Stimulated activated CD8-positive, alpha-beta memory T cell treated with anti-CD3 and anti-CD28 coated beads, Interleukin-4, amount 100 ng/mL, for 4 hours (primary cell): ENCODE data around the gene LMNTD2.

Experiments
- DNase-seq, 2 donors: peaks; one replicate each; pipeline ENCODE4 v3.0.0-alpha.2; 2020; ENCODE audit warnings: low read depth in 2 of 2, low spot score in 1 of 2

The LMNTD2 gene

DNA sequence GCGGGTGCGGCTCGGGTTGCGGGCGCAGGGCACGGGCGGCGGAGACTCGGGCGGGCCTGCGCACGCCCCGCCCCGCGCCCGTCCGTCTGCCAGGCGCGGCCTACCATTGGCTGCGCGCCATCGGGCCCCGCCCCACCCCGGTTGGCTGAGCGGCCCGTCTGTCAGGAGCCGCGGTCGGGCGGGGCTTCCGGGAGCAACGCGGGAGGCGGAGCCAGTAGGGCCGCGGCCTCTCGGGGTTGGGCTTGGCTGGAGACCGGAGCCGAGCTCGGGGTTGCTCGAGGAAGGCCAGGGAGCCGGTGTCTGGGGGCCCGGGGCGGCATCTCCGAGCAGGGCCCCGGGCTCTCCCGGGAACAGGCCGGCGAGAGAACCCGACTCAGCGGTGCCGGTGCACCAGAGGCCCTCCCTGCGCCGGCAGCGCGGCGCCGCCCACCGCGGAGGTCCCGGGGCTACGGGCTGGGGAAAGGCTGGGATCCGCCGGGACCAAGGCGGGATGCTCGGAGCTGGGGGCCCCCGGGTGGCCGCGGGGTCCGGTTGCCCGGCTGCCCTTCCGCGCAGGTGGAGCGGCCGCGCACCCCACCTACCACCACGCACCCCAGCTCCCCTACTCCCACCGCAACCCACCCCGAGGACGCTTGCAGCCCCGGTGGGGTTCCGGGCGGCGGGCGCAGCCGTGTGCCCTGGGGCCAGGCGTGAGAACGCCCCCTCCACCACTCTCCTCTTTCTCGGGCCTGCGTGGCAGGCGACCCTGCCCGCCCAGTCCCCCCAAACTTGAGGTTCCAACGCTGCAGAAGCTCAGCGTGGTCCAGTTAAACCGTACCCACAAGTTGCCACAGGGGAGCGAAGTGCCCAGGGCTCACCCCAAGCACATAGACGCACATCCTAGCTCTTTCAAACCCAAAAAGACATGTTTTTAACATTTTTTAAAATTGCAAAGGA lies 24.8 kb downstream of the LMNTD2 start, which contains the start of gene HRAS:
Gene HRAS (minus strand): TSS at position 58 of the 936 bp plus-strand sequence.
- peak; percentile 83 to 89 for DNase-seq

DNA sequence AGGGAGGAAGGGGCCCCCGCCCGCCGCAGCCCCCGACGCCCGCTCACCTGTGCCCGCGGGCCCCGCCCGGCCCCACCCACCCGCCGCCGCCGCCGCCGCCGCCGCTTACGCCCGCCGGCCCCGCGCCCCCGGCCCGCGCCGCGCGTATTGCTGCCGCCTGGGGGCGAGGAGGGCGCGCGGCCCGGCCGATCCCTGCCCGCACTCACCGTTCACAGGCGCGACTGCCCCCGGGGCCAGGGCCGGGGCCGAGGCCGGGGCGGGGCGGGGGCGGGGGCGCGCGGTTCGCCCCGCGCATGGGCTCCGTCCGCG lies 25.4 kb downstream of the LMNTD2 start:
- DNase-seq, result no peak

DNA sequence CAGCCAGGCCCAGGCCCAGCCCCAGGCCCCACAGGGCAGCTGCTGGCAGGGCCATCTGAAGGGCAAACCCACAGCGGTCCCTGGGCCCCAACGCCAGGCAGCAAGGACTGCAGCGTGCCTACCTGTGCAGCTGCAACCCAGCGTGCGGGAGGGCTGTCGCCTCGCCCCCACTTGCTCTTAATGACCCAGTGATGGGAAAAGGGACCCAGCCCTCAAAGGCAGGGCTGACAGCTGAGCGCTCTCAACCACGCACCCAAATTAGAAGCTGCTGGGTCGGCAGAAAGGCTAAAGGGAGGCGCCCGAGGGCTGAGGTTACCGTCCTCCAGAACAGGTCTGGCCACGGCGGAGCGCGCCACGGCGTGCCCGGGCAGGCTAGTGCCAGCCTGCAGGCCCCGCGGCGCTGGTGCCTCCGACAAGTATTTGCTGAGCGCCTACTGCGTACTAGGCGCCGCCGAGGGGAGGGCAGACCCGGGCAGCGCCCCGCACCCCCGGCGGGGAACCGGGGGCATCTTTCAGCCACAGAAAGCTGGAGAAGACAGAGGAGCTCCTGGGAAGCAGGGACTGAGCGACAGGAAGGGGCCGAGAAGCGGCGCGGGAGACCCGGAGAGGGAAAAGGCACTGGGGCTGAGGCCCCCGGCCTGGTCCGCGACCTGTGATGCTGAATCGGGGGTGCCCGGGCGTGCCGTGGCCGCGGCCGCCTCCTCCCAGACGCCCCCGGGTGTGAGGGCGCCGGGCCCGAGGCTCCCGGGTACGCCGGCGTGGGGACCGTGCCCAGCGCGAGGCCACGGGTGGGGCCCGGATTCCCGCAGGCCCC lies 25.9 kb downstream of the LMNTD2 start:
- DNase-seq, result no peak

DNA sequence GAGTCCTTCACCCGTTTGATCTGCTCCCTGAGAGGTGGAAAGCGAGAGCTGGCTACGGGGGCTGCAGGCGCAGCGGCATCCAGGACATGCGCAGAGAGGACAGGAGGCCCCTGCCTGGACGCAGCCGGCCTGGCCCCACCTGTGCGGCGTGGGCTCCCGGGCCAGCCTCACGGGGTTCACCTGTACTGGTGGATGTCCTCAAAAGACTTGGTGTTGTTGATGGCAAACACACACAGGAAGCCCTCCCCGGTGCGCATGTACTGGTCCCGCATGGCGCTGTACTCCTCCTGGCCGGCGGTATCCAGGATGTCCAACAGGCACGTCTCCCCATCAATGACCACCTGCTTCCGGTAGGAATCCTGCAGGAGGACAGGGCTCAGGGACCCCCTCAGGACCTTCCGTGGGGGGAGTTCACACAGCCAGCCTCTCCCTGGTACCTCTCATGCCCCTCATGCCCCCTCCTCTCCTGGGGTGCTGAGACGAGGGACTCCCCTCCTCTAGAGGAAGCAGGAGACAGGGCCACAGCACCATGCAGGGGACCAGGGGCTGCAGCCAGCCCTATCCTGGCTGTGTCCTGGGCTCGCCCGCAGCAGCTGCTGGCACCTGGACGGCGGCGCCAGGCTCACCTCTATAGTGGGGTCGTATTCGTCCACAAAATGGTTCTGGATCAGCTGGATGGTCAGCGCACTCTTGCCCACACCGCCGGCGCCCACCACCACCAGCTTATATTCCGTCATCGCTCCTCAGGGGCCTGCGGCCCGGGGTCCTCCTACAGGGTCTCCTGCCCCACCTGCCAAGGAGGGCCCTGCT lies 26.7 kb downstream of the LMNTD2 start:
- no peak for DNase-seq

DNA sequence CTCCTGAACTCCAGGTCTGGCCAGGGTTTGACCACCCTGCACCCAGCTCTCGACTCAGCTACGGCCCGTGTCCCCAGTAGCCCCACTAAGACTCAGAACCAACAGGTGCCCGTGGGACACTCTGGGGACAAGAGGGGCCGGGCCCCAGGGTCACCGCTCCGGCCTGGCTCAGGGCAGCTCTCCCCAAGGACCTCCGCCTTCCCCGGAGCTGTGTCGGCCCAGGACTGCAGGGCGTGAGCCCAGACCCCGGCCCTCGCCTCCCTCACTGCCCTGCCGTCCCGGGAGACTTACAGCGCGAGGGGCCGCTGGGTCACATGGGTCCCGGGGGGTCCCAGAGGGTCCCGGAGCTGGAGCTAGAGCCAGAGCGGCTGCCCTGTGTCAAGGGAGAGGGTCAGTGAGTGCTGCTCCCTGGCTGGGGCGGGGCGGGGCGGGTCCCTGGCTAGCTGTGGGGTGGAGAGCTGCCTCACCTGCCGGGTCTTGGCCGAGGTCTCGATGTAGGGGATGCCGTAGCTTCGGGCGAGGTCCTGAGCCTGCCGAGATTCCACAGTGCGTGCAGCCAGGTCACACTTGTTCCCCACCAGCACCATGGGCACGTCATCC lies 27.5 kb downstream of the LMNTD2 start:
- no peak for DNase-seq

DNA sequence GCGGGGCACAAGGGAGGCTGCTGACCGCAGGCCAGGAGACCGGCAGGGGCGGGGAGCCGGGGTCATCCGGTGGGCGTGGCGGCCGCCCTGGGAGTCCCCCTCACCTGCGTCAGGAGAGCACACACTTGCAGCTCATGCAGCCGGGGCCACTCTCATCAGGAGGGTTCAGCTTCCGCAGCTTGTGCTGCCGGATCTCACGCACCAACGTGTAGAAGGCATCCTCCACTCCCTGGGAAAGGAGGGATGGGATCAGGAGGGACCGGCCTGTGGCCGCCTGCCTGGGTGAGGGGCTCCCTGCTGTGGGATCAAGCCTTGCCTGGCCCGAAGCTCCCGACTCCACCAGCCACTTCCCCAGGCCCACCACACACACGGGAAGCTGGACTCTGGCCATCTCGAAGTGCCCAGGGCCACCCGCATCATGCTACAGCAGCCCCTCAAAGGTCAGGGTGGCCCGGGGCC lies 28.0 kb downstream of the LMNTD2 start:
- DNase-seq, result no peak

DNA sequence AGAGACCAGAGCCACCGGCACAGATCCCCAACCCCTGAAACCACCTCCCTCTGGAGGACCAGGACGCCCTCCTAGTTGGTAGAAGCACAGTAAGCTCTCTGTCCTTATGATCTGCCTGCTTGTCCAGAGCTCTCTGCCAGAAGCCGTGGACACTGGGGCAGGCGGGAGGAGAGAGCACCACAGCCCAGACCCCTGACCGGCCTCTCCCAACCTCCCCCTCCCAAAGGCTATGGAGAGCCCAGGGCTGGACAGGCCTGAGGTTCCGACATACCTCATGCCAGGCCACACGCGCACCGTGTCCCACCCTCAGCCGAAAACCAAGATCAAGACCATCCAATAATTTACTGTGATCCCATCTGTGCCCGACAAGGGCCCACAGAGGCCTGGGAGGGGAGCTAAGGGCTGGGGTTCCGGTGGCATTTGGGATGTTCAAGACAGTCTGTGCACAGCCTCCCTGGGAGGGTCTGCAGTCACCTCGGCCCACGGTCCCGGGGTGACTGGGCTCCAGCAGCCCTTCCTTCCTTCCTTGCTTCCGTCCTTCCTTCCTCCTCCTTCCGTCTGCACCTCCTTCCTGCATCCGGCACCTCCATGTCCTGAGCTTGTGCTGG lies 28.5 kb downstream of the LMNTD2 start:
- DNase-seq, result no peak

DNA sequence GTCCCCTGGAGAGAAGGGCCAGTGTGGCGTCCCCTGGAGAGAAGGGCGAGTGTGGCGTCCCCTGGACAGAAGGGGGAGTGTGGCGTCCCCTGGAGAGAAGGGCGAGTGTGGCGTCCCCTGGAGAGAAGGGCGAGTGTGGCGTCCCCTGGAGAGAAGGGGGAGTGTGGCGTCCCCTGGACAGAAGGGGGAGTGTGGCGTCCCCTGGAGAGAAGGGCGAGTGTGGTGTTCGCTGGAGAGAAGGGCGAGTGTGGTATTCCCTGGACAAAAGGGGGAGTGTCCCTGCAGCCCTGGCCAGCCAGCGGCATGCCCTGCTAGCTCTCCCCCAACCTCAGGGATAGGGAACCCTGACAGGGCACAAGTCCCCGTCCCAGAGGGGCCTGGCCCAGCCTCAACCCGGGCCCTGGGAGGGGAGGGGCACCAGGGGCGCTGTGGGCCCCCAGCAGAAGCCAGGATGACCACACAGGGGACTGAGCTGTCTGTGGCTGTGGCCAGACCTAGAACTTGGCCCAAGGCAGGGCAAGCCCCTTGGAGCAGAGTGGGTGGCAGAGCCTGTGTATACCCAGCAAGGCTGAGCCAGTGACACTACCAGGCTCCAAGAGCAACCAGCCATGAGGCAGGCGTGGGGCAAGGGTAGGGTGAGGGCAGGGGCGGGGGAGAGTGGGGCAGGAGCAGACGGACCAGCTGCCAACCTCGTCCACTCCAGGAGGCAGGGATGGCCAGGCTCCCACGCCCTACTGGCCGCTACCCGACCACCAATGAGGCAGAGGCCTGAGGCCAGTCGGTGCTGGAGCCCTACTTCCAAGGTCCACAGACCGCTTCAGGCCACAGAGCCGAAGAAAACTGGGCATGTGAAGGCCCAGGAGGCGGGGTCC lies 29.3 kb downstream of the LMNTD2 start:
- no peak for DNase-seq

DNA sequence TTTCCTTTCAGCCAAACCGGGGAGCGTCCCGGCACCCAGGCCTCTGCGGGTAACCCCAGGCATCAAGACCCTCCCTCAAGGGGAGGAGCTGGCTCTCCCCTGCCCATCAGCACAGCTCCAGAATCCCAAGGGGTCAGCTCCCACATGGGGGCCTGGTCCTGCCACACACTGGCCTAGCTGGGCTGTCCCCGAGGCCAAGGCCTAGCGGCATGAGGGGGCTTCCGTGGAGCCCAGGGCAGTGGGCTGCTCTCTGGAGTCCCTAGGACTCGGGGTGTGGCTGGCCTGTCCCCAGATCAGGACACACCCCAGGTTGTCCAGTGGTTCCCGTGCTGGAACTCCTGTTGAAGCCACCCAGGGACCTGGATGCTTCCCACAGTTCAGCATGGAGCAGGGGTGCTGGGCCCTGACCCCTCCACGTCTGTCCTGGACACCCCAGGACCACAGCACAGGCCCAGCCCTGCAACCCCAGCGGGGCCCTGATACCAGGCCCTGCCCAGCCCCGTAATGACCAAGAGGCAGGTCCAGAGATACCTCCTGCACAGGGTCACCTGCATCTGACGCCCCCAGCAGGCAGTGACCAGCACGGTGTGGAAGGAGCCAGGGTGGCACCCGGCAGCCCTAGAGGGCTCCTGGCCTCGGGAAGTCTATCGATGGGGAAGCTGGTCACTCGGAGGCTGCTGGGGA lies 30.7 kb downstream of the LMNTD2 start:
- DNase-seq, result no peak

DNA sequence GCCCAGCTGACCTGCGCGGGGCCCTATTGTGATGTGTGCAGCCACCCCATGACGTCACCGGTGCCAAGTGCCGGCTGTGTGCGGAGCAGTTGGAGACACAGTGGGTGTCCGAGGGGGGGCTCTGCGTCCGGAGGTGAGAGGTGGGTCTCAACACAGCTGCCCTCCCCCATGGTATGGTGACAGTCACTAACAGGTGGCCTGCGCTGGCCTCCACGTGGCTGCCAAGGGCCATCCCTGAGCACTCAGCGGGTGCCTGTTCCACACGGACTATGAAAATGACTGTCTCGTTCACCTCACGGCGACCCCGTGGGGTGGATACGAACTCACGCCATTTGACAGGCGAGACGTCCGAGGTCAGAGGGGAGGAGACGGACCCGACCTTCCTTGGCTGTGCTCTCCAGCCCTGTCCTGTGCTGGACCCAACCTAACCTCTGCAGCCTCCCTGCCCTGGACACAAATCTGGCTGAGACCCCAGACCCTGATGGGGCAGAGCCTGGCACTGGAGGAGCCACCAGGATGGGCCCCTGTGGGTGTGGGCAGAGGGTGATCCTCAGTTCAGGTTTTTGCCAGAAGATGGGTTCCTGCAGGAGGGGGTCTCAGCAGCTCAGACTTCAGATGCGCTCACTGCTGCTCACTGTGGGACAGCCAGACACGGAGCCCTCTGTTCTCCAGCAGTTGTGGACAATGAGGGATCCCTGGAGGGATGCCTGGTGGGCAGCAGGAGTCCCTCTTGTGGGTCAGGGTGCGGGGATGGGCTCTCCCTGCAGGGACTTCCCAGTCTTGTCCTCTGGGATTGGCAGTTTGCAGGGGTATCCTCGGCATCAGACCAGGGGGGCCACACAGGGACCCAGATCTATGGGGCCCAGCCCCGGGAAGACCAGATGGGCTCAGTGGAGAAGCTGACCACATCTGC lies 31.5 kb downstream of the LMNTD2 start:
- no peak for DNase-seq

DNA sequence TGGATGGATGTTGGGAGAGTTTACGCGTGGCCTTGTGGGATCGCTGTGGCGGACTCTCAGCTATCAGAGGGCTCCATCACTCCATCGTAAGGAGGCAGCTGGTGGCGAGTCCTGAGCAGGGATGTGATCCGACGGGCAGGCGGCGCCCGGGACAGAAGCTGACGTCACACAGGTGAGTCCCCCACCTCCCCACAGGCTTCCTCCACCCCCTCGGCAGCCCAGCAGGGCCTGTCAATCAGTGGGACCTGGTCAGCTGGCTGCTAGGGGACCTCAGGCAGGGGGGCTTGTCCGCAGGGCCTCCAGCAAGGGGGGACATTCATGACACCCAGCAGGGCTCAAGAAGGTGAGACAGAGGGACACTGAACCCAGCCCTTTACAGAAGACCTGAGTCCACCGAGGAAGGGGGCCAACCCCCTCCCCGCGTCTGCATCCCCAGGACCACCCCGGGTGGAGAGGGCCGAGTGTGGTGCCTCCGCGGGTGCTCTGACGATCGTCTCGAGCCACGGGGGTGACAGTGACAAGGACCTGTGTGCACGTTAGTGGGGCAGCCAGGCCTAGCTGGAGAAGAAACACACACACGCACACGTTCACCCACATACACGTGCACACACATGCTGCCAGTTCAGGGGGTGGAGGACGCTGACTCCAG lies 32.2 kb downstream of the LMNTD2 start:
- DNase-seq, result no peak

DNA sequence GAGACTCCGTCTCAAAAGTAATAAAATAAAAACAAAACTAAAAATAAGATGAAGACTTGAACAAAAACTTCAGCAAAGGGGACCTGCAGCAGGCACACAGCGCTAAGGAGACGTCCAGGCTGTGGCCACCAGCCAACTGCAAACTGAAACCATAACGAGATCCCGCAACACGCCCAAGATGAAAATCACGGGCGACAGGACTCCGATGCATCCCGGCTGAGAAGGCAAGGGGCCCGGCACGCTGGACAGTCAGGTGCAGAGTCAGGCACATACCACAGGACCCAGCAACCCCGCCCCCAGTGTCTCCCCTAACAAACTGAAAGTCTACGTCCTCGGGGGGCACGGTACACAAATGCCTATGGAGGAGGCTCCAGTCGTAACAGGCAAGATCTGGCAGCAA lies 34.3 kb downstream of the LMNTD2 start:
- DNase-seq, result no peak

DNA sequence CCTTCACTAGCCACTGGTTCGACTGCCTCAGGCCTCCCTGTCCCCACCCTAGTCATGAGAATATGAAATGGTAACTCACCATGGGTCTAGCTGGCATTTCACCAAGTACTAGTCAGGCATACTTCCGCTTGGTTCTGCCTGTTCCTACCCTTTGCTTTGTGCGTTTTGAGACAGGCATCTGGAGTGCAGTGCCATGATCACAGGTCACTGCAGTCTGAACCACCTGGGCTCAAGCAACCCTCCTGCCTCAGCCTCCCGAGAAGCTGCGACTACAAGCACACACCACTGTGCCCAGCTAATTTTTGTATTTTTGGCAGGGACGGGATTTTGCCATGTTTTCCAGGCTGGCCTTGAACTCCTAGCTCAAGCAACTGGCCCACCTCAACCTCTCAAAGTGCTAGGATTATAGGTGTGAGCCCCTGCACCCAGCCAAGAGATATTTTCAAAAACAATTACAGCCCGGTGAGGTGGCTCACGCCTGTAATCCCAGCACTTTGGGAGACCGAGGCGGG lies 39.3 kb downstream of the LMNTD2 start:
- no peak for DNase-seq

DNA sequence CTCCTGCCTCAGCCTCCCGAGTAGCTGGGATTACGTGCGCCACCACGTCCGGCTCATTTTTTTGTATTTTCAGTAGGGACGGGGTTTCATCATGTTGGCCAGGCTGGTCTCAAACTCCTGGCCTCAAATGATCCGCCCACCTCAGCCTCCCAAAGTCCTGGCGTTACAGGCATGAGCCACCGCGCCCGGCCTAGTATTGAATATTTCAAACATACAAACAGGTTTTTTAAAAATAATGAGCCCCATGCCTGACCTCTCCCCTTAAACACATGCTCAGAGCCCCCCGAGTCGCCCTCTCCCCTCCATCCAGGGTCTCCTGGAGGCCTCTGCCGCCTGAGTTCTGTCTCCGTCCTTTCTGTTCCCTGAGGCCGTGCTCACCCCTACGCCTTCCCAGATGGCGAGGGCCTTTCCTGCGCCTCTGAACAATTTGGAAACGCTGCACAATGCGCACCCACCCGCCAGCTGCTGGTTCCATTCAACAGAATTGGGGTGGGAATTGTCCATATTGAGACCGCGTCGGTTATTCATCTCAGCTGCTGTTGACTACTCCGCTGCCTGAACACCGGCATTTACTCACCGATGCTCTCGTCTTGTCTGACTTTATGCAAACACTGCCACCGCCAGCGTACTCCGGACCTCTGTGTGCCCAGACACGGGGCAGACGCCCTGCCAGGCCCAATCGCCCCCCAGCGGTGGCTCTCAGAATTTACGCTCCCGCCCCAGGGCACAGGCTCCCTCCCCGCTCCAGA lies 39.9 kb downstream of the LMNTD2 start:
- DNase-seq, result no peak

DNA sequence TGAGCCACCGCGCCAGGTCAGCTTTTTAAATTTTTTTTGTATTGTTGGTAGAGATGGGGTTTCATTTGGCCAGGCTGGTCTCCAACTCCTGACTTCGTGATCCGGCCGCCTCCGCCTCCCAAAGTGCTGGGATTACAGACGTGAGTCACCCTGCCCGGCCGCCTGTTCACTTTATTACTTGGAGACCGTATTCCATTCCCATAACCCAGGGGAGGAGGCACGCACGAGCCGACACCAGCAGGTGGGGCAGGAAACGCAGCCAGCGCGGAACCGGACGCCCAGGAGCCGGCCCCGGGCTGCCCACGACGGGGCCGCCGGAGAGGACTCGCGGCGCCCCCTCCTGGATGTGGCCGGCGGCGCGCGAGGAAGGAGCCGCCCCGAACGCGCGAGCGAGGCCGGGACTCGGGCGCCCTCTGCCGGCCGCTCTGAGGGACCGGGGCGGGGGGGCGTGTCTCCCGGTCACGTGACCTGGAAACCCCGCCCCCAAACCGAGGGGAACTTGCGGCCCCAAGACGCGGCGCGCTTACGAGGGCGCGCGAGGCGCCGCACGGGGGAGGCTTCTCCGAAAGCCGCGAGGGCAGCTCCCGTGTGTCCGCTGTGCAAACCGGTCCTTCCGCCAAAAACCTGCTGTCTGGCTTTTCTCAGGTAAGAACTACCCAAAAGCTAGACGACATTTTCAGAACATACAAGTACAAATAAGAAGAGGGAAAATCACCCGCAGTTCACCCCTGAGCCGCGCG lies 41.9 kb downstream of the LMNTD2 start:
- DNase-seq, result peak; percentile 67 to 72
